Measurements from ENCODE around the gene ABCA3. TPM values are rescaled to one million over a fixed set of nuclear protein-coding genes. Genes with fewer than 3 reads are reported as not detected.

ABCA3 gene
- total RNA-seq, 1 experiment from 2014 or later = 3.5 TPM

DNA sequence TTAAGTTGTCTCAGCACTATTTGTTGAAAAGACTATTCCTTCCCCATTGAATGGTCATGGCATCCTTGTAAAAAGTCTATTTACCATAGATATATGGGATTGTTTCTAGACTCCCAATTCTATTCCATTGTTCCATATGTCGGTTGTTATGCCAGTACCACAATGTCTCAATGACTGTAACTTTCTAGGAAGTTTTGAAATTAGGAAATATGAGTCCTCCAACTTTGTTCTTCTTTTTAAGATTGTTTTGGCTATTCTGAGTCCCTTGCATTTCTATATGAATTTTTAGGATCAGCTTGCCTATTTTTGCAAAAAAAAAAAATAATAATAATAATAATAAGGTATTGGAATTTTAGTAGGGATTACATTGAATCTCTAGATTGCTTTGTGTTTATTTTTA is 43.0 kb upstream of the ABCA3 start:
- Mint-ChIP-seq H3K4me1 (ENCODE audit: insufficient read depth, unreplicated experiment) (no peaks in the 10 kb centered on the region), H3K27me3 (ENCODE audit: insufficient read depth, unreplicated experiment) (no peaks in the 10 kb centered on the region), H3K27ac (ENCODE audit: low read depth, unreplicated experiment) (no peak overlapping the region), H3K36me3 (ENCODE audit: insufficient read depth, unreplicated experiment) (no peaks in the 10 kb centered on the region), H3K9me3 (ENCODE audit: unreplicated experiment) (peaks cover 13% of the 10 kb centered on the region), H3K4me3 (ENCODE audit: unreplicated experiment) (no peak overlapping the region)
- no TSS peak for BruUV-seq (replicated peaks)
- intact Hi-C loops (cut with micrococcal nuclease) = no loop called here
- DNase-seq (ENCODE audit: unreplicated experiment) = no peak
- ChIA-PET POLR2A (no interaction called here), CTCF (interaction anchor here (1.0 kb wide), 1 partner anchor 40 kb away, joined by 4 read pairs; no protein-coding TSS in a partner anchor)
- TF ChIP-seq, protein P1, sequence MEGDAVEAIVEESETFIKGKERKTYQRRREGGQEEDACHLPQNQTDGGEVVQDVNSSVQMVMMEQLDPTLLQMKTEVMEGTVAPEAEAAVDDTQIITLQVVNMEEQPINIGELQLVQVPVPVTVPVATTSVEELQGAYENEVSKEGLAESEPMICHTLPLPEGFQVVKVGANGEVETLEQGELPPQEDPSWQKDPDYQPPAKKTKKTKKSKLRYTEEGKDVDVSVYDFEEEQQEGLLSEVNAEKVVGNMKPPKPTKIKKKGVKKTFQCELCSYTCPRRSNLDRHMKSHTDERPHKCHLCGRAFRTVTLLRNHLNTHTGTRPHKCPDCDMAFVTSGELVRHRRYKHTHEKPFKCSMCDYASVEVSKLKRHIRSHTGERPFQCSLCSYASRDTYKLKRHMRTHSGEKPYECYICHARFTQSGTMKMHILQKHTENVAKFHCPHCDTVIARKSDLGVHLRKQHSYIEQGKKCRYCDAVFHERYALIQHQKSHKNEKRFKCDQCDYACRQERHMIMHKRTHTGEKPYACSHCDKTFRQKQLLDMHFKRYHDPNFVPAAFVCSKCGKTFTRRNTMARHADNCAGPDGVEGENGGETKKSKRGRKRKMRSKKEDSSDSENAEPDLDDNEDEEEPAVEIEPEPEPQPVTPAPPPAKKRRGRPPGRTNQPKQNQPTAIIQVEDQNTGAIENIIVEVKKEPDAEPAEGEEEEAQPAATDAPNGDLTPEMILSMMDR (IDR thresholded peaks at IDR 0.05; ENCODE audit: unreplicated experiment) = no peak

DNA sequence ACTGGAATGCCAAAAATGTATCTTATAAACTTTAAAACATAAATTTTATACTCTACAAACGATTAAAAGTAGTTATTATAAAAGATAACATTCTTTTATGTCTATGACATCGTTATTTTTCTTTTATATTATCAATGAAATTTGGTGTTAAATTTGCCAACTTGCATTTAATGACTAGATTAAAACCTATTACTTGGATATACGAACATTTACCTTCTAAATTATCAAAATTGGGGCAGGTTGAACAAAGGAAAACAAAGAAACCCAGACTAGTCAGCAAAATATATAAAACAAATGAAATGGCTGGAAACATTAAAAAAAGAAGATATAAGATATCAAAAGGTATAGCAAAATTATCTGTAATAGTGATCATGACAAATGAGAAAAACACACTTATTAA is 34.1 kb upstream of the ABCA3 start:
- Mint-ChIP-seq H3K36me3 (ENCODE audit: insufficient read depth, unreplicated experiment) (no peaks in the 10 kb centered on the region), H3K4me1 (ENCODE audit: insufficient read depth, unreplicated experiment) (peaks cover 7% of the 10 kb centered on the region), H3K4me3 (ENCODE audit: unreplicated experiment) (no peak overlapping the region), H3K27ac (ENCODE audit: low read depth, unreplicated experiment) (no peak overlapping the region), H3K27me3 (ENCODE audit: insufficient read depth, unreplicated experiment) (no peaks in the 10 kb centered on the region), H3K9me3 (ENCODE audit: unreplicated experiment) (no peaks in the 10 kb centered on the region)
- intact Hi-C loops (cut with micrococcal nuclease) = no loop called here
- POLR2A ChIA-PET = interaction anchor here (1.0 kb wide), 1 partner anchor 55 kb away, joined by 3 read pairs; no protein-coding TSS in a partner anchor
- no peak for DNase-seq (ENCODE audit: unreplicated experiment)
- no TSS peak for BruUV-seq (replicated peaks)
- TF ChIP-seq, protein P1 (IDR thresholded peaks at IDR 0.05; ENCODE audit: unreplicated experiment) = no peak
- CTCF ChIA-PET = no interaction called here

DNA sequence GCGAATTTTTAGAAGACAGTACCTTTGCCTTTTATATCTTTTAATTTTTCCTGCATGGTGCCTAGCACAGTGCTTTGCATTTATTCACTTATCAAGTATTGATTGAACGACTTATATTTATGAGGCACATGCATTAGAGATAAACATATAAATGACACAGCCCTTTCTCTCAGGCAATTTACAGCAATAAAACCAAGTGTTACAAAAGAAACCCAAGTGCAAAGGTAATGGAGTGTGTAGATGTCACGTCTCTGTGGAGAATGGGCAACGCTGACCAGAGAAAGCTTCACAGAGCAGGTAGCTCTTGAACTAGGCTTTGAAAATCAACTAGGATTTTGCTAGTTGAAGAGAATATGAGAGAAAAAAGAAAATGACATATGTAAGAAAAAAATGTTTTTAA is 32.6 kb upstream of the ABCA3 start:
- ChIA-PET POLR2A (no interaction called here), CTCF (no interaction called here)
- Mint-ChIP-seq H3K27ac (ENCODE audit: low read depth, unreplicated experiment) (no peak overlapping the region), H3K9me3 (ENCODE audit: unreplicated experiment) (no peaks in the 10 kb centered on the region), H3K4me1 (ENCODE audit: insufficient read depth, unreplicated experiment) (peaks cover 7% of the 10 kb centered on the region), H3K4me3 (ENCODE audit: unreplicated experiment) (no peak overlapping the region), H3K27me3 (ENCODE audit: insufficient read depth, unreplicated experiment) (no peaks in the 10 kb centered on the region), H3K36me3 (ENCODE audit: insufficient read depth, unreplicated experiment) (no peaks in the 10 kb centered on the region)
- DNase-seq (ENCODE audit: unreplicated experiment) = no peak
- BruUV-seq (replicated peaks) = no TSS peak
- TF ChIP-seq, protein P1 (IDR thresholded peaks at IDR 0.05; ENCODE audit: unreplicated experiment) = no peak
- intact Hi-C loops (cut with micrococcal nuclease) = no loop called here

DNA sequence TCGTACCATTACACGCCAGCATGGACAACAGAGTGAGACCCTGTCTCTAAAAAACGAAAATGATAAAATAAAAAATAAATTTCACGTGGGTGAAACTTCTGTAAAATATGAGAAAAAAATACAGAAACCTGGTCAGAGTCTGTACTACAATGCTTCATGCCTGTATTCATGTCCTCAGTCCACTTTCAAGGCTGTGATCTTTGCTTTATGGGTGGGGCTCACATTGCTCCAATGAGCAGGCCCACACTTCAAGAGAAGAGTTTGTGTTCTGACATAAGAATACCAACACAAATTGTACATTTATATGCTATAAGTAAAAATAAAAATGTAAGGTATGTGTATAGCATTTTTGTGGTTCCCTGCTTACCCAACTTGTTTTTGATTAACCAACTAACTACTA is 32.2 kb upstream of the ABCA3 start:
- BruUV-seq (replicated peaks) = no TSS peak
- Mint-ChIP-seq H3K27me3 (ENCODE audit: insufficient read depth, unreplicated experiment) (no peaks in the 10 kb centered on the region), H3K27ac (ENCODE audit: low read depth, unreplicated experiment) (no peak overlapping the region), H3K36me3 (ENCODE audit: insufficient read depth, unreplicated experiment) (no peaks in the 10 kb centered on the region), H3K4me3 (ENCODE audit: unreplicated experiment) (no peak overlapping the region), H3K4me1 (ENCODE audit: insufficient read depth, unreplicated experiment) (peaks cover 7% of the 10 kb centered on the region), H3K9me3 (ENCODE audit: unreplicated experiment) (no peaks in the 10 kb centered on the region)
- ChIA-PET CTCF (interaction anchor here (0.7 kb wide), 2 partner anchors 16 to 111 kb away, joined by 4 read pairs; no protein-coding TSS in a partner anchor), POLR2A (no interaction called here)
- intact Hi-C loops (cut with micrococcal nuclease) = no loop called here
- no peak for DNase-seq (ENCODE audit: unreplicated experiment)
- TF ChIP-seq, protein P1 (IDR thresholded peaks at IDR 0.05; ENCODE audit: unreplicated experiment) = no peak

Measured in MCF 10A (cell line).